A673 (cell line): ENCODE results near the gene SPATA9. TPM values are rescaled to one million over a fixed set of nuclear protein-coding genes. Genes with fewer than 3 reads are reported as not detected.

ENCODE experiments used
- BruUV-seq: library from RNA; stranded (reverse); fragments of 400-500 nt; replicated peaks from 2 replicates; lab custom pipeline; 2021; lab: Mats Ljungman, UMichigan
- CTCF ChIA-PET: fragments of 300-600 bp; sonication (Branson Sonifier 250); formaldehyde crosslinking; loops from one replicate; lab custom pipeline; 2022; ENCODE audit warnings: antibody characterized with exemption; lab: Charles Lee
- POLR2A ChIA-PET: fragments of 300-600 bp; sonication (Branson Sonifier 250); formaldehyde crosslinking; loops from one replicate; lab custom pipeline; 2022; ENCODE audit warnings: antibody characterized with exemption; ENCODE audit not compliant: low non-redundant PET; lab: Charles Lee
- DNase-seq: peaks from one replicate; pipeline ENCODE4 v3.0.0-alpha.2; 2015; ENCODE audit warnings: low spot score
- H3K27ac ChIP-seq: fragments of 200-600 bp; sonication (generic); 2 replicates; pipeline ENCODE4 v1.5.1; 2016; ENCODE audit warnings: mixed run types, low read depth, mild to moderate bottlenecking, mixed read lengths, antibody characterized with exemption, low read length; ENCODE audit not compliant: poor library complexity, severe bottlenecking
- H3K27me3 ChIP-seq: fragments of 200-600 bp; sonication (generic); replicated peaks from 2 replicates; pipeline ENCODE4 v1.6.1; 2017; ENCODE audit warnings: mixed run types, low read depth, mild to moderate bottlenecking, mixed read lengths, antibody characterized with exemption, low read length; ENCODE audit not compliant: insufficient read depth, poor library complexity
- H3K36me3 ChIP-seq: fragments of 200-600 bp; sonication (generic); 2 replicates; pipeline ENCODE4 v1.6.1; 2016; ENCODE audit warnings: mixed run types, mild to moderate bottlenecking, mixed read lengths, antibody characterized with exemption, low read length; ENCODE audit not compliant: insufficient read depth, poor library complexity, severe bottlenecking
- H3K4me1 ChIP-seq: fragments of 200-600 bp; sonication (generic); 2 replicates; pipeline ENCODE4 v1.6.1; 2017; ENCODE audit warnings: mixed run types, mild to moderate bottlenecking, mixed read lengths, antibody characterized with exemption, low read length; ENCODE audit not compliant: insufficient read depth, poor library complexity, severe bottlenecking
- H3K4me3 ChIP-seq: fragments of 200-600 bp; sonication (generic); 2 replicates; pipeline ENCODE4 v1.5.1; 2016; ENCODE audit warnings: low read depth, mixed run types, mild to moderate bottlenecking, mixed read lengths, low read length; ENCODE audit not compliant: poor library complexity, severe bottlenecking
- H3K9me3 ChIP-seq: fragments of 200-600 bp; sonication (generic); 2 replicates; pipeline ENCODE4 v1.6.1; 2016; ENCODE audit warnings: mixed run types, low read depth, mild to moderate bottlenecking, mixed read lengths, antibody characterized with exemption, low read length; ENCODE audit not compliant: poor library complexity, severe bottlenecking
- EZH2 ChIP-seq: fragments of 200-600 bp; sonication (generic); IDR thresholded peaks from 2 replicates; pipeline ENCODE4 v1.6.1; 2017; ENCODE audit warnings: borderline replicate concordance, low read depth, mild to moderate bottlenecking, mixed read lengths, antibody characterized with exemption, low read length; ENCODE audit not compliant: poor library complexity, severe bottlenecking
- intact Hi-C: fragments of 100-400 bp; cut with micrococcal nuclease; formaldehyde crosslinking; loops from one replicate; pipeline ENCODE4 v1.10.0; 2022; ENCODE audit not compliant: unreplicated experiment
- total RNA-seq: library from RNA; stranded (reverse); gene quantifications from 2 replicates; pipeline ENCODE4 v1.2.3, GENCODE V29; 2021
- TF ChIP-seq, protein P1 (sequence below): fragments of 300-800, 200-600 bp; sonication (generic); conservative IDR thresholded peaks from 2 replicates; pipeline ENCODE4 v1.5.1; 2017; ENCODE audit warnings: low read depth, mild to moderate bottlenecking, antibody characterized with exemption, low read length, moderate library complexity, mixed read lengths

Gene SPATA9
- total RNA-seq, 1 experiment from 2014 or later: not detected

- H3K27ac ChIP-seq: no peak overlapping the region
- H3K27me3 ChIP-seq: no peaks in the 10 kb centered on the region
- H3K4me3 ChIP-seq: no peak overlapping the region
- BruUV-seq: no TSS peak
- ChIA-PET CTCF (no interaction called here), POLR2A (no interaction called here)
- H3K36me3 ChIP-seq: no peaks in the 10 kb centered on the region
- intact Hi-C loops: no loop called here
- no peaks in the 10 kb centered on the region for H3K9me3 ChIP-seq
- H3K4me1 ChIP-seq: no peaks in the 10 kb centered on the region
- no peak for TF ChIP-seq EZH2
- TF ChIP-seq, protein P1, sequence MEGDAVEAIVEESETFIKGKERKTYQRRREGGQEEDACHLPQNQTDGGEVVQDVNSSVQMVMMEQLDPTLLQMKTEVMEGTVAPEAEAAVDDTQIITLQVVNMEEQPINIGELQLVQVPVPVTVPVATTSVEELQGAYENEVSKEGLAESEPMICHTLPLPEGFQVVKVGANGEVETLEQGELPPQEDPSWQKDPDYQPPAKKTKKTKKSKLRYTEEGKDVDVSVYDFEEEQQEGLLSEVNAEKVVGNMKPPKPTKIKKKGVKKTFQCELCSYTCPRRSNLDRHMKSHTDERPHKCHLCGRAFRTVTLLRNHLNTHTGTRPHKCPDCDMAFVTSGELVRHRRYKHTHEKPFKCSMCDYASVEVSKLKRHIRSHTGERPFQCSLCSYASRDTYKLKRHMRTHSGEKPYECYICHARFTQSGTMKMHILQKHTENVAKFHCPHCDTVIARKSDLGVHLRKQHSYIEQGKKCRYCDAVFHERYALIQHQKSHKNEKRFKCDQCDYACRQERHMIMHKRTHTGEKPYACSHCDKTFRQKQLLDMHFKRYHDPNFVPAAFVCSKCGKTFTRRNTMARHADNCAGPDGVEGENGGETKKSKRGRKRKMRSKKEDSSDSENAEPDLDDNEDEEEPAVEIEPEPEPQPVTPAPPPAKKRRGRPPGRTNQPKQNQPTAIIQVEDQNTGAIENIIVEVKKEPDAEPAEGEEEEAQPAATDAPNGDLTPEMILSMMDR: no peak
- no peak for DNase-seq
Observed at GRCh38 chr5:95673081-95673480, 9.7 kb downstream of the SPATA9 start.

GRCh38 chr5:95672641-95673040 lies 10.2 kb downstream of the SPATA9 start:
- Histone ChIP-seq H3K27ac (no peak overlapping the region), H3K4me1 (no peaks in the 10 kb centered on the region), H3K9me3 (no peaks in the 10 kb centered on the region), H3K27me3 (no peaks in the 10 kb centered on the region), H3K4me3 (no peak overlapping the region), H3K36me3 (no peaks in the 10 kb centered on the region)
- intact Hi-C loops: no loop called here
- TF ChIP-seq, protein P1: no peak
- no peak for TF ChIP-seq EZH2
- BruUV-seq: no TSS peak
- POLR2A ChIA-PET: no interaction called here
- CTCF ChIA-PET: no interaction called here
- no peak for DNase-seq

GRCh38 chr5:95671826-95672225 lies 11.0 kb downstream of the SPATA9 start:
- CTCF ChIA-PET: no interaction called here

More at GRCh38 chr5:95671826-95672225, 11.0 kb downstream of the SPATA9 start:
- Histone ChIP-seq H3K9me3 (no peaks in the 10 kb centered on the region), H3K27me3 (no peaks in the 10 kb centered on the region), H3K4me3 (no peak overlapping the region), H3K4me1 (no peaks in the 10 kb centered on the region), H3K27ac (no peak overlapping the region), H3K36me3 (no peaks in the 10 kb centered on the region)
- no peak for TF ChIP-seq EZH2
- TF ChIP-seq, protein P1: no peak
- no peak for DNase-seq
- no TSS peak for BruUV-seq
- intact Hi-C loops: no loop called here
- POLR2A ChIA-PET: no interaction called here
